ENCODE measurements around the gene MATK.
"Not testable (repeated sequence)": the region's sequence is repeated elsewhere in the genome, so short reads cannot be mapped to it uniquely, and the experiment has no call there.

The MATK gene

GRCh38 chr19:3766520-3766919, 19.7 kb downstream of the MATK start:
- Histone ChIP-seq H3K4me3 (no peak overlapping the region), H4K20me1 (no peaks in the 10 kb centered on the region; the same call in 1 of the 2 replicates), H3K4me2 (no peak overlapping the region), H3K27ac (no peak overlapping the region), H3K9me3 (no peaks in the 10 kb centered on the region), H3K36me3 (peaks cover 55% of the 10 kb centered on the region), H3K27me3 (no peaks in the 10 kb centered on the region), H3K4me1 (peaks cover 16% of the 10 kb centered on the region), H3K9ac (no peak overlapping the region)
- TF ChIP-seq Cebpa-rat (IDR thresholded peaks at IDR 0.05), result no peak

- Histone ChIP-seq H3K4me1 (peaks cover 19% of the 10 kb centered on the region), H3K36me3 (peaks cover 55% of the 10 kb centered on the region)
- not testable (repeated sequence) for H3K27ac ChIP-seq
Measured at GRCh38 chr19:3765757-3766156, 20.4 kb downstream of the MATK start.

GRCh38 chr19:3765121-3765520, 21.1 kb downstream of the MATK start:
- H3K9ac ChIP-seq, result no peak overlapping the region
- no peaks in the 10 kb centered on the region; the same call in 1 of the 2 replicates for H4K20me1 ChIP-seq
- H3K27ac ChIP-seq, result no peak overlapping the region
- no peaks in the 10 kb centered on the region for H3K27me3 ChIP-seq
- no peak overlapping the region for H3K4me2 ChIP-seq
- no peak for TF ChIP-seq Cebpa-rat (IDR thresholded peaks at IDR 0.05)
- peaks cover 26% of the 10 kb centered on the region for H3K4me1 ChIP-seq
- H3K9me3 ChIP-seq, result no peaks in the 10 kb centered on the region
- no peak overlapping the region for H3K4me3 ChIP-seq
- peaks cover 51% of the 10 kb centered on the region for H3K36me3 ChIP-seq

More at GRCh38 chr19:3765757-3766156, 20.4 kb downstream of the MATK start:
- H3K4me3 ChIP-seq, H3K9ac ChIP-seq, H4K20me1 ChIP-seq, H3K9me3 ChIP-seq, H3K4me2 ChIP-seq, H3K27me3 ChIP-seq: not testable (repeated sequence)

- H3K9me3 ChIP-seq, result no peaks in the 10 kb centered on the region
- H3K4me3 ChIP-seq, result peak within 1 kb of the TSS; percentile 85
- peaks cover 54% of the 10 kb centered on the region for H3K36me3 ChIP-seq
- H3K4me1 ChIP-seq, result peaks cover 41% of the 10 kb centered on the region
- H4K20me1 ChIP-seq, result no peaks in the 10 kb centered on the region
- H3K9ac ChIP-seq, result peak within 1 kb of the TSS; percentile 96
- H3K27ac ChIP-seq, result peak within 1 kb of the TSS; percentile 98
- peak within 1 kb of the TSS; percentile 93 for H3K4me2 ChIP-seq
- no peaks in the 10 kb centered on the region for H3K27me3 ChIP-seq
- peak; percentile 57; the same call in 1 of the 2 replicates for TF ChIP-seq Cebpa-rat (IDR thresholded peaks at IDR 0.05)
Measured at GRCh38 chr19:3762501-3763459, 23.4 kb downstream of the MATK start, which contains the start of gene MRPL54. TSS of gene MRPL54 (plus strand) at chr19:3762682. CDS start at chr19:3762701, 19 bp downstream.

GRCh38 chr19:3762130-3762473, 24.1 kb downstream of the MATK start:
- Histone ChIP-seq H4K20me1 (no peaks in the 10 kb centered on the region), H3K9ac (peak overlapping the region; percentile 90; the same call in 1 of the 2 replicates), H3K4me2 (peak overlapping the region; percentile 93), H3K4me1 (peaks cover 41% of the 10 kb centered on the region), H3K27me3 (no peaks in the 10 kb centered on the region), H3K27ac (peak overlapping the region; percentile 98; the same call in 1 of the 2 replicates), H3K9me3 (no peaks in the 10 kb centered on the region), H3K36me3 (peaks cover 54% of the 10 kb centered on the region), H3K4me3 (peak overlapping the region; percentile 85)
- TF ChIP-seq Cebpa-rat (IDR thresholded peaks at IDR 0.05), result no peak

- Histone ChIP-seq H3K9ac (peak within 1 kb of the TSS; percentile 96), H4K20me1 (no peaks in the 10 kb centered on the region), H3K4me2 (peak within 1 kb of the TSS; percentile 93), H3K27me3 (no peaks in the 10 kb centered on the region), H3K27ac (peak within 1 kb of the TSS; percentile 98), H3K4me3 (peak within 1 kb of the TSS; percentile 85), H3K4me1 (peaks cover 43% of the 10 kb centered on the region), H3K9me3 (no peaks in the 10 kb centered on the region), H3K36me3 (peaks cover 50% of the 10 kb centered on the region)
- no peak for TF ChIP-seq Cebpa-rat (IDR thresholded peaks at IDR 0.05)
Measured at GRCh38 chr19:3761382-3762129, 24.6 kb downstream of the MATK start, which contains the start of gene APBA3. TSS of gene APBA3 (minus strand) at chr19:3761692. CDS start at chr19:3760264, 1,428 bp downstream.

GRCh38 chr19:3760871-3761361, 25.3 kb downstream of the MATK start:
- peaks cover 48% of the 10 kb centered on the region for H3K4me1 ChIP-seq
- peak overlapping the region; percentile 93 for H3K4me2 ChIP-seq
- H3K27me3 ChIP-seq, result no peaks in the 10 kb centered on the region
- H3K27ac ChIP-seq, result peak overlapping the region; percentile 85
- H3K36me3 ChIP-seq, result peaks cover 44% of the 10 kb centered on the region
- peak overlapping the region; percentile 85 for H3K4me3 ChIP-seq
- peak overlapping the region; percentile 90 for H3K9ac ChIP-seq
- H3K9me3 ChIP-seq, result no peaks in the 10 kb centered on the region
- no peak for TF ChIP-seq Cebpa-rat (IDR thresholded peaks at IDR 0.05)
- H4K20me1 ChIP-seq, result no peaks in the 10 kb centered on the region

GRCh38 chr19:3759482-3760254, 26.5 kb downstream of the MATK start:
- Histone ChIP-seq H3K36me3 (peaks cover 33% of the 10 kb centered on the region), H3K4me3 (no peak overlapping the region), H3K9ac (peak overlapping the region; percentile 90; the same call in 1 of the 2 replicates), H3K4me2 (peak overlapping the region; percentile 93), H3K27ac (0 out of 2 replicates have a peak overlapping the region, but pooled peaks have one; percentile 4), H3K27me3 (no peaks in the 10 kb centered on the region), H4K20me1 (no peaks in the 10 kb centered on the region), H3K9me3 (no peaks in the 10 kb centered on the region), H3K4me1 (peaks cover 60% of the 10 kb centered on the region)
- no peak for TF ChIP-seq Cebpa-rat (IDR thresholded peaks at IDR 0.05)

GRCh38 chr19:3758297-3758696, 27.9 kb downstream of the MATK start:
- peaks cover 39% of the 10 kb centered on the region for H3K36me3 ChIP-seq
- not testable (repeated sequence) for H3K4me2 ChIP-seq, H3K9ac ChIP-seq, H3K27me3 ChIP-seq, H3K27ac ChIP-seq, H3K4me3 ChIP-seq, H4K20me1 ChIP-seq, H3K9me3 ChIP-seq
- H3K4me1 ChIP-seq, result peaks cover 69% of the 10 kb centered on the region

- H3K4me3 ChIP-seq, H4K20me1 ChIP-seq: not testable (repeated sequence)
Measured at GRCh38 chr19:3757705-3758104, 28.5 kb downstream of the MATK start.

More at GRCh38 chr19:3757705-3758104, 28.5 kb downstream of the MATK start:
- H3K9me3 ChIP-seq, H3K27ac ChIP-seq, H3K9ac ChIP-seq, H3K27me3 ChIP-seq, H3K4me2 ChIP-seq: not testable (repeated sequence)
- H3K36me3 ChIP-seq, result peaks cover 45% of the 10 kb centered on the region
- H3K4me1 ChIP-seq, result peaks cover 66% of the 10 kb centered on the region

Data from BLaER1 (cell line).